ENCODE data around the gene RANBP10. TPM values are rescaled to one million over a fixed set of nuclear protein-coding genes. Genes with fewer than 3 reads are reported as not detected.

Gene RANBP10
- total and polyA plus RNA-seq, 2 of the 8 experiments (the other 6 are each of a cell fraction or from before 2014, with no cell fraction given): 14.2 to 16.8 TPM

GRCh38 chr16:67673712-67674580 lies 132.4 kb downstream of the RANBP10 start:
- no peak overlapping the region for H4K5ac ChIP-seq (ENCODE audit: insufficient read length, low read depth, low read length)
- no peak overlapping the region for H3K4ac ChIP-seq (replicated peaks; ENCODE audit: insufficient read length, low read depth, low read length)
- no peak overlapping the region for H4K91ac ChIP-seq (replicated peaks; ENCODE audit: insufficient read length, low read length)
- no peak overlapping the region for H2AK5ac ChIP-seq (ENCODE audit: low read depth, low read length)
- no peak overlapping the region for H2BK20ac ChIP-seq (ENCODE audit: low read length)
- H2AFZ ChIP-seq (ENCODE audit: low read length): no peak overlapping the region
- H3K4me2 ChIP-seq (ENCODE audit: insufficient read depth in 1 of 2, low read depth in 2 of 2, low read length in 2 of 2): no peak overlapping the region
- no peaks in the 10 kb centered on the region; the same call in none of the 2 replicates for H3K79me1 ChIP-seq (ENCODE audit: low read depth, low read length)
- no peak overlapping the region for H3K9ac ChIP-seq (replicated peaks in 1 of 4; ENCODE audit: extremely low read depth in 1 of 4, low read depth in 3 of 4, low read length in 3 of 4)
- no peak overlapping the region for H3K14ac ChIP-seq (ENCODE audit: insufficient read length)
- no peak overlapping the region for H3K4me3 ChIP-seq (ENCODE audit: extremely low read depth in 1 of 4, insufficient read depth in 2 of 4, low read depth in 3 of 4, low read length in 4 of 4)
- TF ChIP-seq CHD2 (IDR thresholded peaks at IDR 0.05; ENCODE audit: low read length): no peak
- TF ChIP-seq BCL11A (IDR thresholded peaks at IDR 0.05; ENCODE audit: low read depth in 2 of 2, low read length in 2 of 2): no peak
- TF ChIP-seq KDM4A (IDR thresholded peaks at IDR 0.05; ENCODE audit: low read depth, low read length, severe bottlenecking): no peak
- TF ChIP-seq MAX (IDR thresholded peaks at IDR 0.05): no peak
- TF ChIP-seq TAF7 (optimal IDR thresholded peaks at IDR 0.05; ENCODE audit: borderline replicate concordance, low read depth, low read length): no peak
- TF ChIP-seq RAD21 (IDR thresholded peaks at IDR 0.05 in 1 of 2, conservative IDR thresholded peaks at IDR 0.05 in 1 of 2; ENCODE audit: low read depth in 2 of 2, low read length in 2 of 2): no peak
- no peak for TF ChIP-seq BACH1 (IDR thresholded peaks at IDR 0.05; ENCODE audit: low read length)
- TF ChIP-seq YY1 (IDR thresholded peaks at IDR 0.05; ENCODE audit: low read depth, low read length): no peak
- no peak for TF ChIP-seq CEBPB (IDR thresholded peaks at IDR 0.05; ENCODE audit: low read depth, low read length)
- no peak for TF ChIP-seq BRCA1 (IDR thresholded peaks at IDR 0.05; ENCODE audit: low read depth, low read length)
- TF ChIP-seq EP300 (IDR thresholded peaks at IDR 0.05; ENCODE audit: borderline replicate concordance in 1 of 2, low read depth in 2 of 2, low read length in 2 of 2): no peak
- no peak overlapping the region for H2BK5ac ChIP-seq (ENCODE audit: low read depth, low read length)
- no peak overlapping the region for H3K18ac ChIP-seq (ENCODE audit: extremely low read depth, low read length)
- no peak overlapping the region for H4K8ac ChIP-seq (ENCODE audit: extremely low read depth, insufficient read depth, low read length)
- H3K23ac ChIP-seq (ENCODE audit: insufficient read length): no peak overlapping the region
- no peaks in the 10 kb centered on the region for H3K79me2 ChIP-seq (ENCODE audit: control insufficient read depth in 1 of 2, insufficient read depth in 2 of 2, low read length in 2 of 2)
- peaks cover 0 to 3% (median 0%) of the 10 kb centered on the region in 4 experiments; a peak in 1 of 7 replicates for H3K4me1 ChIP-seq (replicated peaks in 1 of 4; ENCODE audit: control insufficient read depth in 3 of 4, insufficient read depth in 4 of 4, low read length in 3 of 4)
- no peak overlapping the region for H2BK15ac ChIP-seq (ENCODE audit: low read length)
- H2BK120ac ChIP-seq (replicated peaks; ENCODE audit: low read depth, low read length): no peak overlapping the region
- H3K27ac ChIP-seq (ENCODE audit: low read depth, low read length): no peak overlapping the region
- peaks cover 2 to 12% of the 10 kb centered on the region in 2 experiments for H4K20me1 ChIP-seq (replicated peaks in 1 of 2; ENCODE audit: control insufficient read depth in 1 of 2, insufficient read depth in 2 of 2, low read length in 2 of 2)
- no peaks in the 10 kb centered on the region for H3K9me3 ChIP-seq (ENCODE audit: insufficient read depth in 2 of 2, low read depth in 1 of 2, low read length in 1 of 2)
- H3K36me3 ChIP-seq (ENCODE audit: control insufficient read depth in 2 of 4, insufficient read depth in 4 of 4, low read length in 3 of 4): 0 out of 8 replicates have a peak, but pooled peaks cover 0 to 3% (median 0%) of the 10 kb centered on the region in 4 experiments
- H3K56ac ChIP-seq (replicated peaks; ENCODE audit: insufficient read length, low read depth, low read length): no peak overlapping the region
- no peak overlapping the region for H2BK12ac ChIP-seq (ENCODE audit: low read depth, low read length)
- WGBS, 2 experiments (ENCODE audit: extremely low coverage in 1 of 2, insufficient coverage in 1 of 2, insufficient read length in 1 of 2, insufficient replicate concordance in 2 of 2, low coverage in 1 of 2, low lambda C conversion rate in 2 of 2, missing lambda C conversion rate in 1 of 2): 90% methylated on average over 21 of the region's 21 CpGs; no CpG with 5 or more reads in 1 of the 2 experiments
- no peaks in the 10 kb centered on the region for H3K23me2 ChIP-seq (ENCODE audit: low read depth, low read length)
- ChIA-PET CTCF (ENCODE audit: partially characterized antibody) (interaction anchor here (0.6 to 5.5 kb wide), 31 partner anchors 10 to 268 kb away, joined by 3 to 46 read pairs (median 7); partner anchors contain the start of genes GFOD2 and NUTF2), POLR2A (ENCODE audit: partially characterized antibody) (interaction anchor here (0.8 to 1.8 kb wide), 6 partner anchors 16 to 167 kb away, joined by 3 to 7 read pairs (median 4); partner anchors contain the start of gene GFOD2)
- FAIRE-seq (no peak), DNase-seq (ENCODE audit: low read depth in 1 of 2, low spot score in 2 of 2) (no peak)
- H3K27me3 ChIP-seq (replicated peaks in 1 of 4; ENCODE audit: control insufficient read depth in 3 of 4, extremely low read depth in 1 of 4, insufficient read depth in 3 of 4, low read length in 3 of 4): no peaks in the 10 kb centered on the region
